ENCODE measurements around the gene RCOR2. TPM values are rescaled to one million over a fixed set of nuclear protein-coding genes. Genes with fewer than 3 reads are reported as not detected.

RCOR2 gene
- total and polyA plus RNA-seq, 2 experiments from 2014 or later: 5.5 to 66.9 TPM

DNA sequence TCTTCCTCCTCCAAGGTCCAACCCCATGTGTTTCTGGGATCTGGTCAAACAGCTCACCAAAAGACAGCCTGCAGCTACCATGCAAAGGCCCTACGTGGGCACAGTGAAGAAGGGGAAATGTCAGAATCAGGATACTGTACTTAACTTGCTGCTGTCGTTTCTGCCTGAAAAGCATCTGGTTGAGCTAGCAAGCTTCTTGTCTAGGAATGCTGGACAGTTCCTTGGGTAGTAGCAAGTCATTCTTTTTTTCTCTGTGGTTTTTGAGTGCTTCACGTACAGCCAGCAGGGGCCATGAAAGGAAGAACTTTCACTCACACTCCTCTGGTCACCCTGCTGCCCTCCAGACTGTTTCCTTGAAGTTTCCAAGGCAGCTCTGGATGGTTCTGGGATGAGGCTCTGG lies 24.7 kb downstream of the RCOR2 start:
- Histone ChIP-seq H3K36me3 (ENCODE audit: insufficient read depth) (peaks cover 4% of the 10 kb centered on the region; the same call in 1 of the 2 replicates), H3K4me3 (no peak overlapping the region), H3F3A (replicated peaks; ENCODE audit: low read depth) (peaks cover 16% of the 10 kb centered on the region; the same call in 1 of the 2 replicates), H3K27ac (ENCODE audit: low read depth) (no peak overlapping the region), H3K27me3 (ENCODE audit: insufficient read depth) (no peaks in the 10 kb centered on the region), H3K4me2 (no peak overlapping the region), H3K79me2 (replicated peaks; ENCODE audit: insufficient read depth) (peaks cover 67% of the 10 kb centered on the region), H4K20me1 (replicated peaks; ENCODE audit: insufficient read depth) (peaks cover 27% of the 10 kb centered on the region), H2AFZ (no peak overlapping the region), H3K4me1 (ENCODE audit: insufficient read depth) (peaks cover 26% of the 10 kb centered on the region), H3K9me2 (ENCODE audit: insufficient read depth) (no peaks in the 10 kb centered on the region)
- Mint-ChIP-seq H3K9me3 (no peaks in the 10 kb centered on the region), H3K27ac (no peak overlapping the region), H3K4me3 (no peak overlapping the region), H3K4me1 (peaks cover 40% of the 10 kb centered on the region), H3K27me3 (ENCODE audit: insufficient read depth, low read depth, poor library complexity) (peaks cover 15% of the 10 kb centered on the region), H3K36me3 (ENCODE audit: low read depth) (peaks cover 19% of the 10 kb centered on the region)
- TF ChIP-seq NANOG (IDR thresholded peaks at IDR 0.05; ENCODE audit: borderline replicate concordance): no peak
- no peak for TF ChIP-seq ZNF331 (CRISPR knock-in tag; IDR thresholded peaks at IDR 0.05; ENCODE audit: low read depth)
- TF ChIP-seq, protein P1, sequence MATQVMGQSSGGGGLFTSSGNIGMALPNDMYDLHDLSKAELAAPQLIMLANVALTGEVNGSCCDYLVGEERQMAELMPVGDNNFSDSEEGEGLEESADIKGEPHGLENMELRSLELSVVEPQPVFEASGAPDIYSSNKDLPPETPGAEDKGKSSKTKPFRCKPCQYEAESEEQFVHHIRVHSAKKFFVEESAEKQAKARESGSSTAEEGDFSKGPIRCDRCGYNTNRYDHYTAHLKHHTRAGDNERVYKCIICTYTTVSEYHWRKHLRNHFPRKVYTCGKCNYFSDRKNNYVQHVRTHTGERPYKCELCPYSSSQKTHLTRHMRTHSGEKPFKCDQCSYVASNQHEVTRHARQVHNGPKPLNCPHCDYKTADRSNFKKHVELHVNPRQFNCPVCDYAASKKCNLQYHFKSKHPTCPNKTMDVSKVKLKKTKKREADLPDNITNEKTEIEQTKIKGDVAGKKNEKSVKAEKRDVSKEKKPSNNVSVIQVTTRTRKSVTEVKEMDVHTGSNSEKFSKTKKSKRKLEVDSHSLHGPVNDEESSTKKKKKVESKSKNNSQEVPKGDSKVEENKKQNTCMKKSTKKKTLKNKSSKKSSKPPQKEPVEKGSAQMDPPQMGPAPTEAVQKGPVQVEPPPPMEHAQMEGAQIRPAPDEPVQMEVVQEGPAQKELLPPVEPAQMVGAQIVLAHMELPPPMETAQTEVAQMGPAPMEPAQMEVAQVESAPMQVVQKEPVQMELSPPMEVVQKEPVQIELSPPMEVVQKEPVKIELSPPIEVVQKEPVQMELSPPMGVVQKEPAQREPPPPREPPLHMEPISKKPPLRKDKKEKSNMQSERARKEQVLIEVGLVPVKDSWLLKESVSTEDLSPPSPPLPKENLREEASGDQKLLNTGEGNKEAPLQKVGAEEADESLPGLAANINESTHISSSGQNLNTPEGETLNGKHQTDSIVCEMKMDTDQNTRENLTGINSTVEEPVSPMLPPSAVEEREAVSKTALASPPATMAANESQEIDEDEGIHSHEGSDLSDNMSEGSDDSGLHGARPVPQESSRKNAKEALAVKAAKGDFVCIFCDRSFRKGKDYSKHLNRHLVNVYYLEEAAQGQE (IDR thresholded peaks at IDR 0.05; ENCODE audit: unreplicated experiment): peak; percentile 57
- TF ChIP-seq ZNF114 (CRISPR knock-in tag; IDR thresholded peaks at IDR 0.05): no peak
- no peak for DNase-seq (ENCODE audit: low spot score)
- ATAC-seq: no peak

DNA sequence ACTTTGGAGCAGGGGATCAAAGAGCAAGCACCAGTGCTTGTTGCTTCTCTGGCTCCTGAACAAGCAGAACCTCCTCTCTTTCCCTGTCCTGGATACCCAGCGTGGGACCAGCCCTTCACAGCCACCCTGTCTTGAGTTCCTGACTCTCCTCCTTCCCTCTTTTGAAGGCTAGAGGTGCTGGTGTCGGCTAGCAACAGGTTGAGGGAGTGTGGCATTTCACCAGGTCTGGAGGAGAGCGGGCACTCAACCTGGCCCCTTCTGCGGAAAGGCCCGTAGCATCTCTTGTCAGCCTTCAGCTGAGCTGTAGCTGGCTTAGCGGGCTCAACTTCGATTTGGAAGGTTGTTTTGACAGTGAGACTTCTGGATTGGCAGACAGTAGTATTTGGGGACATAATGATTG lies 26.6 kb downstream of the RCOR2 start:
- peaks cover 85% of the 10 kb centered on the region for H3K79me2 ChIP-seq (replicated peaks; ENCODE audit: insufficient read depth)
- TF ChIP-seq EZH2 (IDR thresholded peaks at IDR 0.05; ENCODE audit: low read depth, unreplicated experiment): no peak
- TF ChIP-seq, protein P1 (IDR thresholded peaks at IDR 0.05; ENCODE audit: unreplicated experiment): no peak
- TF ChIP-seq CREB1 (CRISPR knock-in tag; IDR thresholded peaks at IDR 0.05; ENCODE audit: low read depth): no peak
- TF ChIP-seq JUNB (IDR thresholded peaks at IDR 0.05; ENCODE audit: unreplicated experiment): no peak
- no peak for TF ChIP-seq ZNF114 (CRISPR knock-in tag; IDR thresholded peaks at IDR 0.05)
- TF ChIP-seq, protein P2, sequence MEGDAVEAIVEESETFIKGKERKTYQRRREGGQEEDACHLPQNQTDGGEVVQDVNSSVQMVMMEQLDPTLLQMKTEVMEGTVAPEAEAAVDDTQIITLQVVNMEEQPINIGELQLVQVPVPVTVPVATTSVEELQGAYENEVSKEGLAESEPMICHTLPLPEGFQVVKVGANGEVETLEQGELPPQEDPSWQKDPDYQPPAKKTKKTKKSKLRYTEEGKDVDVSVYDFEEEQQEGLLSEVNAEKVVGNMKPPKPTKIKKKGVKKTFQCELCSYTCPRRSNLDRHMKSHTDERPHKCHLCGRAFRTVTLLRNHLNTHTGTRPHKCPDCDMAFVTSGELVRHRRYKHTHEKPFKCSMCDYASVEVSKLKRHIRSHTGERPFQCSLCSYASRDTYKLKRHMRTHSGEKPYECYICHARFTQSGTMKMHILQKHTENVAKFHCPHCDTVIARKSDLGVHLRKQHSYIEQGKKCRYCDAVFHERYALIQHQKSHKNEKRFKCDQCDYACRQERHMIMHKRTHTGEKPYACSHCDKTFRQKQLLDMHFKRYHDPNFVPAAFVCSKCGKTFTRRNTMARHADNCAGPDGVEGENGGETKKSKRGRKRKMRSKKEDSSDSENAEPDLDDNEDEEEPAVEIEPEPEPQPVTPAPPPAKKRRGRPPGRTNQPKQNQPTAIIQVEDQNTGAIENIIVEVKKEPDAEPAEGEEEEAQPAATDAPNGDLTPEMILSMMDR (conservative IDR thresholded peaks at IDR 0.05; ENCODE audit: low read depth in 2 of 2): no peak

More for the DNA sequence above, 26.6 kb downstream of the RCOR2 start:
- no peak overlapping the region for H3K27ac ChIP-seq (ENCODE audit: low read depth)
- no peaks in the 10 kb centered on the region for H3K27me3 ChIP-seq (ENCODE audit: insufficient read depth)
- H3F3A ChIP-seq (replicated peaks; ENCODE audit: low read depth): peaks cover 15% of the 10 kb centered on the region
- Mint-ChIP-seq H3K4me3 (no peak overlapping the region), H3K4me1 (peaks cover 47% of the 10 kb centered on the region), H3K27me3 (ENCODE audit: insufficient read depth, low read depth, poor library complexity) (peaks cover 15% of the 10 kb centered on the region), H3K27ac (peak overlapping the region; percentile 39; the same call in 1 of the 2 replicates), H3K9me3 (no peaks in the 10 kb centered on the region), H3K36me3 (ENCODE audit: low read depth) (peaks cover 4% of the 10 kb centered on the region)
- no peak overlapping the region for H2AFZ ChIP-seq
- H3K4me3 ChIP-seq: no peak overlapping the region
- H4K20me1 ChIP-seq (replicated peaks; ENCODE audit: insufficient read depth): peaks cover 27% of the 10 kb centered on the region
- ATAC-seq (no peak), DNase-seq (ENCODE audit: low spot score) (no peak)
- H3K36me3 ChIP-seq (ENCODE audit: insufficient read depth): no peaks in the 10 kb centered on the region
- no peak overlapping the region for H3K4me2 ChIP-seq
- H3K4me1 ChIP-seq (ENCODE audit: insufficient read depth): peaks cover 31% of the 10 kb centered on the region
- no peaks in the 10 kb centered on the region for H3K9me2 ChIP-seq (ENCODE audit: insufficient read depth)

All from GM23338 (cell line).